Neuronal stem cell (in vitro differentiated cells): ENCODE results near the gene MYO9A.

Experiments
- DNase-seq: peaks from one replicate; pipeline ENCODE4 v3.0.0-alpha.2; 2013; ENCODE audit warnings: low spot score
- H2AFZ ChIP-seq: one replicate; pipeline ENCODE4 v1.6.1; 2013; ENCODE audit warnings: mild to moderate bottlenecking, low read length, inconsistent platforms
- H2AK5ac ChIP-seq: 2 replicates; pipeline ENCODE4 v1.6.1; 2013; ENCODE audit warnings: low read depth, mild to moderate bottlenecking, inconsistent platforms, low read length, moderate library complexity, mixed read lengths
- H2BK120ac ChIP-seq: 2 replicates; pipeline ENCODE4 v1.6.1; 2013; ENCODE audit warnings: low read depth, mild to moderate bottlenecking, inconsistent platforms, low read length, moderate library complexity, mixed read lengths
- H2BK12ac ChIP-seq: one replicate; pipeline ENCODE4 v1.6.1; 2013; ENCODE audit warnings: low read length, inconsistent platforms
- H2BK15ac ChIP-seq: 2 replicates; pipeline ENCODE4 v1.6.1; 2013; ENCODE audit warnings: mild to moderate bottlenecking, low read length, inconsistent platforms, mixed read lengths
- H2BK5ac ChIP-seq: one replicate; pipeline ENCODE4 v1.6.1; 2013; ENCODE audit warnings: inconsistent platforms, mild to moderate bottlenecking, low read length, moderate library complexity
- H3K14ac ChIP-seq: one replicate; pipeline ENCODE4 v1.6.1; 2013; ENCODE audit warnings: low read length, inconsistent platforms
- H3K18ac ChIP-seq: 2 replicates; pipeline ENCODE4 v1.6.1; 2013; ENCODE audit warnings: low read length, inconsistent platforms
- H3K23ac ChIP-seq: 2 replicates; pipeline ENCODE4 v1.6.1; 2013; ENCODE audit warnings: low read depth, mild to moderate bottlenecking, mixed read lengths, low read length, inconsistent platforms; ENCODE audit not compliant: poor library complexity
- H3K27ac ChIP-seq: replicated peaks from 3 replicates; pipeline ENCODE4 v1.5.1; 2013; ENCODE audit warnings: low read length, inconsistent platforms
- H3K27me3 ChIP-seq, 3 experiments: 2 replicates each; pipeline ENCODE4 v1.6.1; 2013; ENCODE audit warnings: low read length in 3 of 3, mild to moderate bottlenecking in 2 of 3, inconsistent platforms in 1 of 3, low read depth in 1 of 3, mixed read lengths in 1 of 3, moderate library complexity in 1 of 3; ENCODE audit not compliant: control insufficient read depth in 3 of 3, insufficient read depth in 3 of 3
- H3K36me3 ChIP-seq, 2 donors: replicated peaks in 1 of 2; 2 replicates each; pipeline ENCODE4 v1.6.1; 2013; ENCODE audit warnings: low read length in 2 of 2; ENCODE audit not compliant: control insufficient read depth in 2 of 2, insufficient read depth in 2 of 2
- H3K4ac ChIP-seq: 2 replicates; pipeline ENCODE4 v1.6.1; 2013; ENCODE audit warnings: inconsistent platforms, mild to moderate bottlenecking, low read length, moderate library complexity
- H3K4me1 ChIP-seq, 2 donors: 1 replicate in 1 of 2; 2 replicates in 1 of 2; pipeline ENCODE4 v1.6.1; 2013; ENCODE audit warnings: low read length in 2 of 2, low read depth in 1 of 2; ENCODE audit not compliant: control insufficient read depth in 2 of 2, insufficient read depth in 1 of 2
- H3K4me2 ChIP-seq: one replicate; pipeline ENCODE4 v1.6.1; 2013; ENCODE audit warnings: mild to moderate bottlenecking, low read length, inconsistent platforms; ENCODE audit not compliant: insufficient read depth, poor library complexity, severe bottlenecking
- H3K4me3 ChIP-seq, 2 donors: 2 replicates each; pipeline ENCODE4 v1.5.1; 2013; ENCODE audit warnings: low read length in 2 of 2, mild to moderate bottlenecking in 2 of 2, inconsistent platforms in 1 of 2, moderate library complexity in 1 of 2
- H3K79me1 ChIP-seq: one replicate; pipeline ENCODE4 v1.6.1; 2013; ENCODE audit warnings: low read depth, mild to moderate bottlenecking, inconsistent platforms, low read length, moderate library complexity
- H3K9ac ChIP-seq: one replicate; pipeline ENCODE4 v1.6.1; 2013; ENCODE audit warnings: mild to moderate bottlenecking, low read depth, low read length, inconsistent platforms; ENCODE audit not compliant: poor library complexity
- H3K9me3 ChIP-seq, 2 donors: replicated peaks in 1 of 2; 2 replicates each; pipeline versions ENCODE3 to v1.6.1; 2013; ENCODE audit warnings: low read length in 2 of 2, mild to moderate bottlenecking in 2 of 2, inconsistent platforms in 1 of 2, low read depth in 1 of 2, mixed read lengths in 1 of 2, moderate library complexity in 1 of 2; ENCODE audit not compliant: control insufficient read depth in 2 of 2, insufficient read depth in 1 of 2
- H4K8ac ChIP-seq: one replicate; pipeline ENCODE4 v1.6.1; 2013; ENCODE audit warnings: low read depth, mild to moderate bottlenecking, inconsistent platforms, low read length, moderate library complexity
- H4K91ac ChIP-seq: one replicate; pipeline ENCODE4 v1.6.1; 2013; ENCODE audit warnings: low read length, low read depth, mild to moderate bottlenecking, inconsistent platforms; ENCODE audit not compliant: poor library complexity
- WGBS, 2 donors: extraction: QIAGEN DNeasy Blood & Tissue Kit; methylation state at CpG; one replicate each; pipeline ENCODE4 v1.1.7; 2013; ENCODE audit warnings: missing lambda C conversion rate in 2 of 2, mixed read lengths in 1 of 2; ENCODE audit not compliant: insufficient read length in 2 of 2, insufficient replicate concordance in 1 of 2; ENCODE audit errors: extremely low coverage in 2 of 2; 5-methylcytosine and 5-hydroxymethylcytosine counted together

The MYO9A gene

DNA sequence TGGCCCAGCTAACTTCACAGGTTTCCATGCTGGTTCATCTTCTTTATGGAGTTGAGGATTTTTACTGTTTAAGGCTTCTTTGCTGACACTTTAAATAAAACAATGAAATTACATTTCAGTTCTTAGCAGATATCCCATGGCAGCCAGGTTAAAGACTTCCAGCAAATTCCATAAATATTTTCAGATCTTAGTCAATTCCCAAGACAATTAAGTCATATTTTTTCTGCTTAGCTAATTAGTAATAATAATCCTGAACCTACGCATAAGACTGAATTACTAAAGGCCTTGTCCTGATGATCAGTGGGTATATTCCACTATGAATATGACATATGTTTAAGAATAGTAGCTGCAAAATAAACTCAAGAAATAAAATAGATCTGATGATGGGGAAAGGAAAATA lies 224.3 kb downstream of the MYO9A start:
- no peak overlapping the region for H2BK12ac ChIP-seq
- no peak overlapping the region for H2BK120ac ChIP-seq
- no peak overlapping the region for H2BK5ac ChIP-seq
- no peaks in the 10 kb centered on the region for H3K9me3 ChIP-seq
- no CpG with 5 or more reads among the region's 1 CpG for WGBS, 2 donors
- no peak overlapping the region for H3K23ac ChIP-seq
- H4K91ac ChIP-seq: no peak overlapping the region
- H3K9ac ChIP-seq: no peak overlapping the region
- H3K27me3 ChIP-seq: no peaks in the 10 kb centered on the region
- H3K27ac ChIP-seq: no peak overlapping the region
- no peaks in the 10 kb centered on the region for H3K79me1 ChIP-seq
- DNase-seq: no peak
- no peak overlapping the region for H3K18ac ChIP-seq
- H3K4me2 ChIP-seq: no peak overlapping the region
- peaks cover 0 to 23% of the 10 kb centered on the region in 2 donors for H3K36me3 ChIP-seq
- H4K8ac ChIP-seq: no peak overlapping the region
- no peak overlapping the region for H2BK15ac ChIP-seq
- no peak overlapping the region for H2AFZ ChIP-seq
- H3K4me1 ChIP-seq: peaks cover 0 to 2% of the 10 kb centered on the region in 2 donors
- no peak overlapping the region for H3K4me3 ChIP-seq
- H3K14ac ChIP-seq: no peak overlapping the region
- H2AK5ac ChIP-seq: no peak overlapping the region
- no peak overlapping the region for H3K4ac ChIP-seq

DNA sequence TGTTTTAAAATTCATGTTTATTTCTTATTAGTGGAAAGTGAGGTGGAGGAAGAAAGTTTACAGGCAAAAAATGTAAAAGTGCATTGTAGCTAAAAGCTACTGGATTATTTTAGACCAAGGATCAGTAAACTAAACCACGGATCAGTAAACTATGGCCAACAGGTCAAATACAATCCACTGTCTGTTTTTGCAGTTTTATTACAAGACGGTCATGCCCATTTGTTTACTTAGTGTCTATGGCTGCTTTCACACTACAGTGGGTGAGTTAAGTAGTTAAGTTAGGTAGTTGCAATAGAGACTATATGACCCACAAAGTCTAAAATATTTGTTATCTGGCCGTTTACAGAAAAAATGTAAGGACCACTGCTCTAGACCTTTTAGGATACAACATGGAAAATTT lies 225.6 kb downstream of the MYO9A start:
- Histone ChIP-seq H3K4me2 (no peak overlapping the region), H3K27me3 (no peaks in the 10 kb centered on the region), H3K14ac (no peak overlapping the region), H2BK5ac (no peak overlapping the region), H2BK12ac (no peak overlapping the region), H2AFZ (no peak overlapping the region), H2BK120ac (no peak overlapping the region), H3K79me1 (no peaks in the 10 kb centered on the region), H3K4me3 (no peak overlapping the region), H4K8ac (no peak overlapping the region), H3K4ac (no peak overlapping the region), H3K23ac (no peak overlapping the region), H2AK5ac (no peak overlapping the region), H3K36me3 (peaks cover 0 to 17% of the 10 kb centered on the region in 2 donors), H3K27ac (no peak overlapping the region), H2BK15ac (no peak overlapping the region), H3K4me1 (peaks cover 0 to 2% of the 10 kb centered on the region in 2 donors), H4K91ac (no peak overlapping the region), H3K18ac (no peak overlapping the region), H3K9me3 (no peaks in the 10 kb centered on the region), H3K9ac (no peak overlapping the region)
- no CpG with 5 or more reads among the region's 3 CpGs for WGBS, 2 donors
- no peak for DNase-seq

DNA sequence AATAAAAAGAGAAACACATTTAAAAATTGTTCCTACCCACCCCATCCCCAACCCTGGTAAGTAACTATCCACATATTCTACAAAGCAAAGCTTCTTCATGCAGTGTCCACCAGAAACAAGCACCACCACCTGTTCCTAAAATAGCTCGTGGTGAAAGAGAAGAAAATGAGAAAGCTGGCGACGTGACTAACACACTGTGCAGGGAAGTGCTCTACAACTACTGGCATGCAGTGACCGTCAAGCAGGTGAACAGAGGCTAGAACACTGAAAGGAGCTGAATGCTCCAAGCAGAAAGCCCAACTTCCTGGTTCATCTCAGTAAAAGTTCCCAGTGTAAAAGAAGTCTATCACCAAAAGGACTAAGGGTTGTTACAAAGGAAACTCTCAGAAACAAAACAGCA lies 226.9 kb downstream of the MYO9A start:
- no peak overlapping the region for H4K91ac ChIP-seq
- no peak overlapping the region for H2BK15ac ChIP-seq
- no peak overlapping the region for H2AFZ ChIP-seq
- H2BK5ac ChIP-seq: no peak overlapping the region
- no peak for DNase-seq
- peaks cover 0 to 2% of the 10 kb centered on the region in 2 donors for H3K4me1 ChIP-seq
- H3K27me3 ChIP-seq: no peaks in the 10 kb centered on the region
- no peaks in the 10 kb centered on the region for H3K9me3 ChIP-seq
- H3K4me2 ChIP-seq: no peak overlapping the region
- H3K23ac ChIP-seq: no peak overlapping the region
- H3K4me3 ChIP-seq: no peak overlapping the region
- no peak overlapping the region for H2AK5ac ChIP-seq
- H3K9ac ChIP-seq: no peak overlapping the region
- H2BK12ac ChIP-seq: no peak overlapping the region
- H3K18ac ChIP-seq: no peak overlapping the region
- H3K14ac ChIP-seq: no peak overlapping the region
- H3K27ac ChIP-seq: no peak overlapping the region
- no peak overlapping the region for H4K8ac ChIP-seq
- no CpG with 5 or more reads among the region's 4 CpGs for WGBS, 2 donors
- H3K4ac ChIP-seq: no peak overlapping the region
- H2BK120ac ChIP-seq: no peak overlapping the region
- no peaks in the 10 kb centered on the region for H3K79me1 ChIP-seq
- H3K36me3 ChIP-seq: peaks cover 0 to 17% of the 10 kb centered on the region in 2 donors

DNA sequence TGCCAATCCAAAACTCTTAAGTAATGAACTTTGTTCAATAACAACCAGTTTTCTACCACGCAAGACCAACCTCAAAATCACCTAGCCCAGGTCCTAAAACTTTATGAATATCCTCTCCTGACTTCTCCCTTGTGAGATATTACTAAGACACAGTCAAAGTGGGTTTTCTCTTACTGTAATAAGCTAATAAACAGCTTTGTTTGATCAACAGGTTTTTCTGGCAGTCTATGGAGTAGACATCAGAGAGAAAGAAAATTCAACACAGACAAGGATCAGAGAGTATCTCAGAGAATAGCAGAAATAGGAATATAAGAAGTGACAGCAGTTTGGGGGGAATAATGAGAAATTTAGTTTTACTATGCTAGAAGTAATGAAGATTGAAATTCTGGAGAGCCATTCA lies 228.0 kb downstream of the MYO9A start:
- H3K14ac ChIP-seq: no peak overlapping the region
- H3K79me1 ChIP-seq: no peaks in the 10 kb centered on the region
- H2BK15ac ChIP-seq: no peak overlapping the region
- no peak overlapping the region for H2BK5ac ChIP-seq
- no peak overlapping the region for H3K27ac ChIP-seq
- H3K27me3 ChIP-seq: no peaks in the 10 kb centered on the region
- no peaks in the 10 kb centered on the region for H3K9me3 ChIP-seq
- peaks cover 0 to 3% of the 10 kb centered on the region in 2 donors for H3K4me1 ChIP-seq
- H3K9ac ChIP-seq: no peak overlapping the region
- H3K4ac ChIP-seq: no peak overlapping the region
- no peak overlapping the region for H4K91ac ChIP-seq
- DNase-seq: no peak
- H3K23ac ChIP-seq: no peak overlapping the region
- H3K4me3 ChIP-seq: no peak overlapping the region
- peaks cover 0 to 17% of the 10 kb centered on the region in 2 donors for H3K36me3 ChIP-seq
- no peak overlapping the region for H2BK12ac ChIP-seq
- no peak overlapping the region for H3K18ac ChIP-seq
- no CpG with 5 or more reads among the region's 1 CpG for WGBS, 2 donors
- no peak overlapping the region for H4K8ac ChIP-seq
- no peak overlapping the region for H2AFZ ChIP-seq
- no peak overlapping the region for H3K4me2 ChIP-seq
- H2BK120ac ChIP-seq: no peak overlapping the region
- no peak overlapping the region for H2AK5ac ChIP-seq
